Measurements from ENCODE around the gene FRMD4A.
A peak's percentile ranks its signal among the peaks of the same experiment; 100 is the strongest.
"Not testable (repeated sequence)": the region's sequence is repeated elsewhere in the genome, so short reads cannot be mapped to it uniquely, and the experiment has no call there.

The FRMD4A gene

GRCh38 chr10:13729586-13730305 is 601.0 kb downstream of the FRMD4A start:
- DNase-seq: no peak

- no peak for DNase-seq
Measured at GRCh38 chr10:13728898-13729535, 601.7 kb downstream of the FRMD4A start.

GRCh38 chr10:13725594-13725993 is 605.1 kb downstream of the FRMD4A start:
- no peak for DNase-seq

- DNase-seq: no peak
Measured at GRCh38 chr10:13724484-13724883, 606.2 kb downstream of the FRMD4A start.

GRCh38 chr10:13722747-13723653 is 607.7 kb downstream of the FRMD4A start:
- DNase-seq: no peak

GRCh38 chr10:13721486-13721885 is 609.2 kb downstream of the FRMD4A start:
- DNase-seq: no peak

- DNase-seq: no peak
Measured at GRCh38 chr10:13720699-13721098, 610.0 kb downstream of the FRMD4A start.

GRCh38 chr10:13719425-13719824 is 611.3 kb downstream of the FRMD4A start:
- no peak for DNase-seq

GRCh38 chr10:13718820-13719219 is 611.9 kb downstream of the FRMD4A start:
- DNase-seq: no peak

- peak; percentile 1 to 21 for DNase-seq
Measured at GRCh38 chr10:13717936-13718772, 612.6 kb downstream of the FRMD4A start.

GRCh38 chr10:13717571-13717935 is 613.2 kb downstream of the FRMD4A start:
- no peak for DNase-seq

GRCh38 chr10:13716081-13717071 is 614.3 kb downstream of the FRMD4A start:
- no peak for DNase-seq

- DNase-seq: not testable (repeated sequence)
Measured at GRCh38 chr10:13715596-13715995, 615.1 kb downstream of the FRMD4A start.

- no peak for DNase-seq
Measured at GRCh38 chr10:13715100-13715499, 615.6 kb downstream of the FRMD4A start.

GRCh38 chr10:13712837-13713581 is 617.7 kb downstream of the FRMD4A start:
- no peak for DNase-seq

- DNase-seq: no peak
Measured at GRCh38 chr10:13712476-13712836, 618.3 kb downstream of the FRMD4A start.

- no peak for DNase-seq
Measured at GRCh38 chr10:13711291-13711690, 619.4 kb downstream of the FRMD4A start.

- no peak for DNase-seq
Measured at GRCh38 chr10:13709931-13710650, 620.6 kb downstream of the FRMD4A start.

- no peak for DNase-seq
Measured at GRCh38 chr10:13708256-13708990, 622.3 kb downstream of the FRMD4A start.

Measured in NCI-H526 (cell line).